ENCODE results near the gene CDK14.

- TF ChIP-seq POLR2AphosphoS5 (IDR thresholded peaks at IDR 0.05; ENCODE audit: borderline replicate concordance, low read depth, low read length) (no peak), EZH2 (IDR thresholded peaks at IDR 0.05) (no peak)
Observed at GRCh38 chr7:90560730-90561129, 35.4 kb upstream of the CDK14 start.

All from SK-N-MC (cell line).